Calu3 (cell line): ENCODE data around the gene GSTA4. TPM values are rescaled to one million over a fixed set of nuclear protein-coding genes. Genes with fewer than 3 reads are reported as not detected.

Source experiments
- BruUV-seq: library from RNA; stranded (reverse); fragments of 400-500 nt; replicated peaks from 2 replicates; lab custom pipeline; 2021; lab: Mats Ljungman, UMichigan
- CTCF ChIA-PET: fragments of 300-600 bp; sonication (Branson Sonifier 250); formaldehyde crosslinking; loops from one replicate; lab custom pipeline; 2022; ENCODE audit warnings: antibody characterized with exemption; lab: Charles Lee
- DNase-seq: peaks from one replicate; pipeline ENCODE4 v3.0.0; 2022
- H3K27ac Mint-ChIP-seq: one replicate; pipeline ENCODE4 v1.8.0; 2022; ENCODE audit warnings: mixed read lengths; ENCODE audit not compliant: unreplicated experiment
- H3K27me3 Mint-ChIP-seq: one replicate; pipeline ENCODE4 v1.8.0; 2022; ENCODE audit warnings: mixed read lengths; ENCODE audit not compliant: unreplicated experiment
- H3K36me3 Mint-ChIP-seq: one replicate; pipeline ENCODE4 v1.8.0; 2022; ENCODE audit warnings: mild to moderate bottlenecking, moderate library complexity, mixed read lengths; ENCODE audit not compliant: insufficient read depth, unreplicated experiment
- H3K4me1 Mint-ChIP-seq: one replicate; pipeline ENCODE4 v1.8.0; 2022; ENCODE audit warnings: mild to moderate bottlenecking, low read depth, mixed read lengths; ENCODE audit not compliant: unreplicated experiment
- H3K4me3 Mint-ChIP-seq: one replicate; pipeline ENCODE4 v1.8.0; 2022; ENCODE audit warnings: mild to moderate bottlenecking, low read depth, moderate library complexity, mixed read lengths; ENCODE audit not compliant: unreplicated experiment
- H3K9me3 Mint-ChIP-seq: one replicate; pipeline ENCODE4 v1.8.0; 2022; ENCODE audit warnings: low read depth, mixed read lengths; ENCODE audit not compliant: unreplicated experiment
- CTCF ChIP-seq: fragments of 200-600 bp; IDR thresholded peaks from one replicate; pipeline ENCODE4 v1.8.0; 2022; ENCODE audit warnings: antibody characterized with exemption; ENCODE audit not compliant: unreplicated experiment
- intact Hi-C: fragments of 100-400 bp; cut with micrococcal nuclease; formaldehyde crosslinking; loops from one replicate; pipeline ENCODE4 v1.10.0; 2022; ENCODE audit not compliant: unreplicated experiment
- total RNA-seq: library from RNA; stranded (reverse); gene quantifications from 2 replicates; pipeline ENCODE4 v1.2.3, GENCODE V29; 2022

The GSTA4 gene
- total RNA-seq, 1 experiment from 2014 or later, result 0.38 TPM

GRCh38 chr6:52933778-52934177 is 61.3 kb downstream of the GSTA4 start:
- DNase-seq, result no peak
- Mint-ChIP-seq H3K4me1 (peaks cover 9% of the 10 kb centered on the region), H3K4me3 (no peak overlapping the region), H3K9me3 (no peaks in the 10 kb centered on the region), H3K36me3 (no peaks in the 10 kb centered on the region), H3K27me3 (peaks cover 33% of the 10 kb centered on the region), H3K27ac (no peak overlapping the region)
- no TSS peak for BruUV-seq
- no peak for TF ChIP-seq CTCF
- intact Hi-C loops, result no loop called here
- CTCF ChIA-PET, result no interaction called here

- TF ChIP-seq CTCF, result no peak
- CTCF ChIA-PET, result interaction anchor here (0.6 kb wide), 1 partner anchor 31 kb away, joined by 6 read pairs; no protein-coding TSS in a partner anchor
- no peak for DNase-seq
- intact Hi-C loops, result no loop called here
- H3K27me3 Mint-ChIP-seq, result peaks cover 16% of the 10 kb centered on the region
- H3K36me3 Mint-ChIP-seq, result no peaks in the 10 kb centered on the region
- no TSS peak for BruUV-seq
- H3K9me3 Mint-ChIP-seq, result no peaks in the 10 kb centered on the region
- H3K4me3 Mint-ChIP-seq, result no peak overlapping the region
- H3K4me1 Mint-ChIP-seq, result peaks cover 9% of the 10 kb centered on the region
- no peak overlapping the region for H3K27ac Mint-ChIP-seq
Measured at GRCh38 chr6:52931351-52931750, 63.7 kb downstream of the GSTA4 start.

GRCh38 chr6:52929321-52930164 is 65.5 kb downstream of the GSTA4 start:
- peaks cover 14% of the 10 kb centered on the region for H3K27me3 Mint-ChIP-seq
- peak overlapping the region; percentile 9 for H3K4me3 Mint-ChIP-seq
- H3K27ac Mint-ChIP-seq, result peak overlapping the region; percentile 46
- no peaks in the 10 kb centered on the region for H3K36me3 Mint-ChIP-seq
- CTCF ChIA-PET, result no interaction called here
- TF ChIP-seq CTCF, result no peak
- peaks cover 9% of the 10 kb centered on the region for H3K4me1 Mint-ChIP-seq
- DNase-seq, result peak; percentile 21
- intact Hi-C loops, result no loop called here
- no peaks in the 10 kb centered on the region for H3K9me3 Mint-ChIP-seq
- no TSS peak for BruUV-seq

Other genes starting within 250 kb of the GSTA4 start
- gene GSTA2, start 231.8 kb downstream of the GSTA4 start, total RNA-seq, result not detected in 2 replicates
- gene GSTA1, start 191.5 kb downstream of the GSTA4 start, total RNA-seq, result 0.37 TPM in 1 of 2 replicates, not detected in the other
- gene GSTA5, start 154.5 kb downstream of the GSTA4 start, total RNA-seq, result not detected in 2 replicates
- gene GSTA3, start 85.6 kb downstream of the GSTA4 start, total RNA-seq, result not detected in 2 replicates
- 4.1 and 4.7 TPM in 2 replicates for gene CILK1, start 66.5 kb upstream of the GSTA4 start, total RNA-seq
- gene FBXO9, start 70.1 kb upstream of the GSTA4 start, total RNA-seq, result 91.2 and 94.5 TPM in 2 replicates
- gene GCM1, start 153.6 kb upstream of the GSTA4 start, total RNA-seq, result 0.38 and 0.47 TPM in 2 replicates